H1 (cell line): ENCODE measurements around the gene ENOSF1.

ENCODE experiments used
- CEBPB ChIP-seq: IDR thresholded peaks from 2 replicates; pipeline ENCODE4 v1.6.1; 2012; ENCODE audit warnings: low read depth, low read length
- CTCF ChIP-seq, 3 experiments: IDR thresholded peaks; 1 replicate in 2 of 3; 2 replicates in 1 of 3; pipeline versions ENCODE4 v1.5.1 to v1.6.1; 2011; ENCODE audit warnings: low read length in 3 of 3, mild to moderate bottlenecking in 3 of 3, inconsistent platforms in 2 of 3, low read depth in 1 of 3, moderate library complexity in 1 of 3; ENCODE audit not compliant: insufficient read depth in 1 of 3; ENCODE audit errors: control extremely low read depth in 1 of 3
- GTF2F1 ChIP-seq: IDR thresholded peaks from 2 replicates; pipeline ENCODE4 v1.6.1; 2012; ENCODE audit warnings: low read depth, low read length, improper control_type of control experiment, borderline replicate concordance
- POLR2A ChIP-seq, 2 experiments: IDR thresholded peaks; 1 replicate in 1 of 2; 2 replicates in 1 of 2; pipeline ENCODE4 v1.6.1; 2011; ENCODE audit warnings: low read depth in 2 of 2, low read length in 2 of 2, mild to moderate bottlenecking in 2 of 2; ENCODE audit errors: control extremely low read depth in 1 of 2

DNA sequence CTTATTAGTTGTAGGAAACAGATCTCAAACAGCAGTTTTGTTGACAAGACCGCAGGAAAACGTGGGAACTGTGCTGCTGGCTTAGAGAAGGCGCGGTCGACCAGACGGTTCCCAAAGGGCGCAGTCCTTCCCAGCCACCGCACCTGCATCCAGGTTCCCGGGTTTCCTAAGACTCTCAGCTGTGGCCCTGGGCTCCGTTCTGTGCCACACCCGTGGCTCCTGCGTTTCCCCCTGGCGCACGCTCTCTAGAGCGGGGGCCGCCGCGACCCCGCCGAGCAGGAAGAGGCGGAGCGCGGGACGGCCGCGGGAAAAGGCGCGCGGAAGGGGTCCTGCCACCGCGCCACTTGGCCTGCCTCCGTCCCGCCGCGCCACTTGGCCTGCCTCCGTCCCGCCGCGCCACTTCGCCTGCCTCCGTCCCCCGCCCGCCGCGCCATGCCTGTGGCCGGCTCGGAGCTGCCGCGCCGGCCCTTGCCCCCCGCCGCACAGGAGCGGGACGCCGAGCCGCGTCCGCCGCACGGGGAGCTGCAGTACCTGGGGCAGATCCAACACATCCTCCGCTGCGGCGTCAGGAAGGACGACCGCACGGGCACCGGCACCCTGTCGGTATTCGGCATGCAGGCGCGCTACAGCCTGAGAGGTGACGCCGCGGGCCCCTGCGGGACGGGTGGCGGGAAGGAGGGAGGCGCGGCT is 55.0 kb downstream of the ENOSF1 start, which contains the start of gene TYMS:
- TF ChIP-seq GTF2F1 (no peak), CTCF (IDR thresholded peaks at IDR 0.05; ENCODE audit: control extremely low read depth in 1 of 3, insufficient read depth in 1 of 3, low read depth in 1 of 3, low read length in 3 of 3) (peak in 1 of 3 experiments; percentile 9; a peak in 1 of 4 replicates), CEBPB (no peak), POLR2A (IDR thresholded peaks at IDR 0.05; ENCODE audit: control extremely low read depth in 1 of 2, low read depth in 2 of 2, low read length in 2 of 2) (peak in 1 of 2 experiments; percentile 10; a peak in 1 of 3 replicates)
